ENCODE results near the gene CARS1.

CARS1 gene

DNA sequence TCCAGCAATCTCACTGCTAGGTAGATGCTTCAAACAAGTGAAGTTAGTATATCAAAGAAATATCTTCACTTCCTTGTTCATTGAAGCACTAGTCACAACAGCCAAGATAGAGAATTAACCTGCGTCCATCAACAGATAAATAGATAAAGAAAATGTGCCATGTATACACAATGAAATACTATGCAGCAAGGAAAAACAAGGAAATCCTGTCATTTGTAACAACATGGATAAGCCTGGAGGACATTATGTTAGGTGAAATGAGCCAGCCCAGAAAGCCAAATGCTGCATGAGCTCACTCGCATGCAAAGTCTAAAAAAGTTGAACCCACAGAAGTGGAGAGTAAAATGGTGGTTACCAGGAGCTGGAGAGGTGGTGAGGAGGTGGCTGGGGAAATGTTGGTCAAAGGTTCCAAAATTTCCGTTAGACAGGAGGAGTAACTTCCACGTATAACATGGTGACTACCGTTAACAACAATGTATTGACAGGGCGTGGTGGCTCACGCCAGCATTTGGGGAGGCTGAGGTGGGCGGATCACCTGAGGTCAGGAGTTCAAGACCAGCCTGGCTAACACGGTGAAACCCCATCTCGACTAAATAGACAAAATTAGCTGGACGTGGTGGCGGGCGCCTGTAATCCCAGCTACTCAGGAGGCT lies 23.6 kb upstream of the CARS1 start:
- TF ChIP-seq EZH2phosphoT487 (conservative IDR thresholded peaks at IDR 0.05; ENCODE audit: low read length), result no peak
- TF ChIP-seq, protein P1, sequence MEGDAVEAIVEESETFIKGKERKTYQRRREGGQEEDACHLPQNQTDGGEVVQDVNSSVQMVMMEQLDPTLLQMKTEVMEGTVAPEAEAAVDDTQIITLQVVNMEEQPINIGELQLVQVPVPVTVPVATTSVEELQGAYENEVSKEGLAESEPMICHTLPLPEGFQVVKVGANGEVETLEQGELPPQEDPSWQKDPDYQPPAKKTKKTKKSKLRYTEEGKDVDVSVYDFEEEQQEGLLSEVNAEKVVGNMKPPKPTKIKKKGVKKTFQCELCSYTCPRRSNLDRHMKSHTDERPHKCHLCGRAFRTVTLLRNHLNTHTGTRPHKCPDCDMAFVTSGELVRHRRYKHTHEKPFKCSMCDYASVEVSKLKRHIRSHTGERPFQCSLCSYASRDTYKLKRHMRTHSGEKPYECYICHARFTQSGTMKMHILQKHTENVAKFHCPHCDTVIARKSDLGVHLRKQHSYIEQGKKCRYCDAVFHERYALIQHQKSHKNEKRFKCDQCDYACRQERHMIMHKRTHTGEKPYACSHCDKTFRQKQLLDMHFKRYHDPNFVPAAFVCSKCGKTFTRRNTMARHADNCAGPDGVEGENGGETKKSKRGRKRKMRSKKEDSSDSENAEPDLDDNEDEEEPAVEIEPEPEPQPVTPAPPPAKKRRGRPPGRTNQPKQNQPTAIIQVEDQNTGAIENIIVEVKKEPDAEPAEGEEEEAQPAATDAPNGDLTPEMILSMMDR (IDR thresholded peaks at IDR 0.05; ENCODE audit: insufficient read depth, low read length, poor library complexity, severe bottlenecking), result no peak
- no peaks in the 10 kb centered on the region for H3K9me2 ChIP-seq (replicated peaks; ENCODE audit: insufficient read depth, low read length)
- no peak overlapping the region for H3K9ac ChIP-seq (ENCODE audit: low read length)
- no peaks in the 10 kb centered on the region for H3K36me3 ChIP-seq (ENCODE audit: low read length)
- no peak overlapping the region for H3K4me3 ChIP-seq (ENCODE audit: insufficient read depth, low read length, poor library complexity, severe bottlenecking)
- H3K79me2 ChIP-seq (ENCODE audit: insufficient read depth, low read length), result no peaks in the 10 kb centered on the region
- H3K27me3 ChIP-seq (ENCODE audit: low read length), result no peaks in the 10 kb centered on the region
- H3F3A ChIP-seq (ENCODE audit: insufficient read depth), result no peaks in the 10 kb centered on the region
- no peak overlapping the region for H3K27ac ChIP-seq (ENCODE audit: low read depth, low read length)
- no peaks in the 10 kb centered on the region for H4K20me1 ChIP-seq (ENCODE audit: low read depth, low read length)
- no peaks in the 10 kb centered on the region for H3K9me3 ChIP-seq (ENCODE audit: insufficient read depth, low read length)
- H3K4me2 ChIP-seq (ENCODE audit: low read depth, low read length, poor library complexity, severe bottlenecking), result no peak overlapping the region
- no peak overlapping the region for H2AFZ ChIP-seq (ENCODE audit: low read depth, low read length, severe bottlenecking)

DNA sequence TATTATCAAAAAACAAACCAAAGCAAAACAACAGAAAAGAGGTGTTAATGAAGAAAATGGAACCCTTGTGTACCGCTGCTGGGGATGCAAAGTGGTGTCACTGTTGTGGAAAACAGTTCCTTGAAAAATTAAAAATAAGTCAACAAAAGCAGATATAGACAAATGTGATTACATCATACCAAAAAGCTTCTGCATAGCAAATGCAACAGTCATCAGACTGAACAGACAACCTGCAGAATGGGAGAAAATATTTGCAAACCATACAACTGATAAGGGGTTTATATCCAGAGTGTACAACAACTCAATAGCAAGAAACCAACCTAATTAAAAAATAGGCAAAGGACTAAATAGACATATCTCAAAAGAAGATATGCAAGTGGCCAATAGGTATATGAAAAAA lies 22.9 kb upstream of the CARS1 start:
- H3F3A ChIP-seq (ENCODE audit: insufficient read depth), result no peaks in the 10 kb centered on the region
- no peaks in the 10 kb centered on the region for H3K79me2 ChIP-seq (ENCODE audit: insufficient read depth, low read length)
- no peaks in the 10 kb centered on the region for H3K36me3 ChIP-seq (ENCODE audit: low read length)
- H3K27me3 ChIP-seq (ENCODE audit: low read length), result no peaks in the 10 kb centered on the region
- H3K27ac ChIP-seq (ENCODE audit: low read depth, low read length), result no peak overlapping the region
- H2AFZ ChIP-seq (ENCODE audit: low read depth, low read length, severe bottlenecking), result no peak overlapping the region
- no peaks in the 10 kb centered on the region for H4K20me1 ChIP-seq (ENCODE audit: low read depth, low read length)
- H3K9me2 ChIP-seq (replicated peaks; ENCODE audit: insufficient read depth, low read length), result no peaks in the 10 kb centered on the region
- H3K9me3 ChIP-seq (ENCODE audit: insufficient read depth, low read length), result no peaks in the 10 kb centered on the region
- TF ChIP-seq, protein P1 (IDR thresholded peaks at IDR 0.05; ENCODE audit: insufficient read depth, low read length, poor library complexity, severe bottlenecking), result no peak
- no peak for TF ChIP-seq EZH2phosphoT487 (conservative IDR thresholded peaks at IDR 0.05; ENCODE audit: low read length)
- H3K4me3 ChIP-seq (ENCODE audit: insufficient read depth, low read length, poor library complexity, severe bottlenecking), result no peak overlapping the region
- H3K4me2 ChIP-seq (ENCODE audit: low read depth, low read length, poor library complexity, severe bottlenecking), result no peak overlapping the region
- no peak overlapping the region for H3K9ac ChIP-seq (ENCODE audit: low read length)

DNA sequence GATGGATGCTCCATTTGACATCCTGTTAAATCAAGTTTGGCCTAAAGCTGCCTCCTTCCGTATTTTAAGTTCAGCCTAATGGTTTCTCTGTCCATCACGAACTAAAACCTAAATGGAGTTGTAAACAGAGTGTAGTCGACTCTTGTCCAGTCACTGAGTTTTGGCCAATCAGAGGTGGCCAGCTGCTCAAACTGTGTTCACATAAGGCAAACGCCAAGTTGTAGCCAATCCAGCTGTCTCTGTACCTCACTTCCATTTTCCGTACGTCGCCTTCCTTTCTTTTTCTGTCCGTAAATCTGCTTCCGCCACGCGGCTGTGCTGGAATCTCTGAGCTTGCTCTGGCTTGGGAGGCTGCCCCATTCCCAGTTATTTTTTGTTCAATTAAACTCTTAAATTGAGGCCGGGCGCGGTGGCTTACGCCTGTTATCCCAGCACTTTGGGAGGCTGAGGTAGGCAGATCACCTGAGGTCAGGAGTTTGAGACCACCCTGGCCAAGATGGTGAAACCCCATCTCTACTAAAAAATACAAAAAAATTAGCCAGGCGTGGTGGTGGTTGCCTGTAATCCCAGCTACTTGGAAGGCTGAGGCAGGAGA lies 20.7 kb upstream of the CARS1 start:
- Histone ChIP-seq H3K27me3 (ENCODE audit: low read length) (no peaks in the 10 kb centered on the region), H3K4me2 (ENCODE audit: low read depth, low read length, poor library complexity, severe bottlenecking) (no peak overlapping the region), H2AFZ (ENCODE audit: low read depth, low read length, severe bottlenecking) (no peak overlapping the region), H3K9me3 (ENCODE audit: insufficient read depth, low read length) (no peaks in the 10 kb centered on the region), H3K36me3 (ENCODE audit: low read length) (no peaks in the 10 kb centered on the region), H3K9ac (ENCODE audit: low read length) (no peak overlapping the region), H3K4me3 (ENCODE audit: insufficient read depth, low read length, poor library complexity, severe bottlenecking) (no peak overlapping the region), H4K20me1 (ENCODE audit: low read depth, low read length) (no peaks in the 10 kb centered on the region), H3F3A (ENCODE audit: insufficient read depth) (no peaks in the 10 kb centered on the region), H3K9me2 (replicated peaks; ENCODE audit: insufficient read depth, low read length) (no peaks in the 10 kb centered on the region), H3K27ac (ENCODE audit: low read depth, low read length) (no peak overlapping the region), H3K79me2 (ENCODE audit: insufficient read depth, low read length) (no peaks in the 10 kb centered on the region)
- TF ChIP-seq EZH2phosphoT487 (conservative IDR thresholded peaks at IDR 0.05; ENCODE audit: low read length), result no peak
- TF ChIP-seq, protein P1 (IDR thresholded peaks at IDR 0.05; ENCODE audit: insufficient read depth, low read length, poor library complexity, severe bottlenecking), result no peak
